ENCODE data around the gene DUOX2.

DNA sequence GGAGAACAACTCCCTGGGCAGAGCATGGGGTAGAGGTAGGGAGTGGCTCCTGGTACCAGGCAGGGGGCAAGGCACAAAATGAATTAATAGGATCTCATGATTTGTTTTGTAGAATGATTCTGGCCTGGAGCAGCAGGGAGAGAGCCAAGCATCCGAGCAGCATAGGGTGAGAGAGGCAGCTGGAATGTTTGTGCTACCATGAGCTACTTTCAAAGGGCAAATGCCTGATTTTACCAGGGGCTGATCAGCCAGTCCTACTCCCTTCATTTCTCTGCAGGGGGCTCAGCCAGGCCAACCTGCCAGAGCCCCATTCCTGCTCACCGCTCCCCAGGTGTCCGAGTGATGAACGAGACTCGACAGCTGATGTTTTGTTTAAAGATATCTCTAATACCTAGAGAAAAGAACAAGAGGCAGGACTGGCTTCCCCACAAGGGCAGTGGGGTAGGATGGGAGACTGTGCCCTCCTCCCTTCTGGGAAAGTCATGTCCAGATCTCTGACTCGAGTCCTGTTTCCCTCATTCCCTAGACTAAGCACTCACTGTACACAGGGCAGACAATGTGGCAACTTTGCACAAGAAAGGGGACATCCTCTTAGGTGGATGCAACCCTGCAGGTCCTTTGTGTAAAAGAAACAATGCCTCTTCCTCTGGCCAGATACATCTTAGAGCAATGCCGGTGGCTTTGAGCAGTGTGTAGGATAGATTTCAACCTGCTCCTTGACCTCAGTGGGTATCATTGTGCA is 12.9 kb downstream of the DUOX2 start:
- TF ChIP-seq, protein P1, sequence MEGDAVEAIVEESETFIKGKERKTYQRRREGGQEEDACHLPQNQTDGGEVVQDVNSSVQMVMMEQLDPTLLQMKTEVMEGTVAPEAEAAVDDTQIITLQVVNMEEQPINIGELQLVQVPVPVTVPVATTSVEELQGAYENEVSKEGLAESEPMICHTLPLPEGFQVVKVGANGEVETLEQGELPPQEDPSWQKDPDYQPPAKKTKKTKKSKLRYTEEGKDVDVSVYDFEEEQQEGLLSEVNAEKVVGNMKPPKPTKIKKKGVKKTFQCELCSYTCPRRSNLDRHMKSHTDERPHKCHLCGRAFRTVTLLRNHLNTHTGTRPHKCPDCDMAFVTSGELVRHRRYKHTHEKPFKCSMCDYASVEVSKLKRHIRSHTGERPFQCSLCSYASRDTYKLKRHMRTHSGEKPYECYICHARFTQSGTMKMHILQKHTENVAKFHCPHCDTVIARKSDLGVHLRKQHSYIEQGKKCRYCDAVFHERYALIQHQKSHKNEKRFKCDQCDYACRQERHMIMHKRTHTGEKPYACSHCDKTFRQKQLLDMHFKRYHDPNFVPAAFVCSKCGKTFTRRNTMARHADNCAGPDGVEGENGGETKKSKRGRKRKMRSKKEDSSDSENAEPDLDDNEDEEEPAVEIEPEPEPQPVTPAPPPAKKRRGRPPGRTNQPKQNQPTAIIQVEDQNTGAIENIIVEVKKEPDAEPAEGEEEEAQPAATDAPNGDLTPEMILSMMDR (optimal IDR thresholded peaks at IDR 0.05 in 1 of 3, IDR thresholded peaks at IDR 0.05 in 1 of 3, conservative IDR thresholded peaks at IDR 0.05 in 1 of 3; ENCODE audit: extremely low read depth in 1 of 3, insufficient read depth in 2 of 3, low read length in 3 of 3): no peak
- no peak for TF ChIP-seq EZH2 (IDR thresholded peaks at IDR 0.05; ENCODE audit: low read length)

Data from keratinocyte (primary cell).